Mesenchymal stem cell (in vitro differentiated cells and primary cell): ENCODE data around the gene SMAD6.

ENCODE experiments used
- DNase-seq: peaks from one replicate; pipeline ENCODE4 v3.0.0-alpha.2; 2013
- H2AFZ ChIP-seq: one replicate; pipeline ENCODE4 v1.6.1; 2013; ENCODE audit warnings: low read depth, mild to moderate bottlenecking, control low read depth, inconsistent platforms, low read length, moderate library complexity
- H2AK5ac ChIP-seq: 2 replicates; pipeline ENCODE4 v1.6.1; 2013; ENCODE audit warnings: low read length, moderate library complexity, mild to moderate bottlenecking, inconsistent platforms; ENCODE audit not compliant: severe bottlenecking
- H2BK120ac ChIP-seq: one replicate; pipeline ENCODE4 v1.6.1; 2013; ENCODE audit warnings: low read depth, mild to moderate bottlenecking, inconsistent platforms, low read length, moderate library complexity
- H2BK12ac ChIP-seq, 2 experiments: one replicate each; pipeline ENCODE4 v1.6.1; 2013; ENCODE audit warnings: inconsistent platforms in 2 of 2, low read length in 2 of 2, mild to moderate bottlenecking in 2 of 2, moderate library complexity in 2 of 2, control low read depth in 1 of 2
- H2BK15ac ChIP-seq: one replicate; pipeline ENCODE4 v1.6.1; 2013; ENCODE audit warnings: mild to moderate bottlenecking, low read depth, inconsistent platforms; ENCODE audit not compliant: poor library complexity, severe bottlenecking
- H2BK5ac ChIP-seq: 2 replicates; pipeline ENCODE4 v1.6.1; 2013; ENCODE audit warnings: low read depth, mild to moderate bottlenecking, low read length, control low read depth, inconsistent platforms; ENCODE audit not compliant: poor library complexity, severe bottlenecking
- H3K14ac ChIP-seq, 2 experiments: one replicate each; pipeline ENCODE4 v1.6.1; 2013; ENCODE audit warnings: inconsistent platforms in 2 of 2, low read length in 2 of 2, control low read depth in 1 of 2, mild to moderate bottlenecking in 1 of 2, moderate library complexity in 1 of 2
- H3K18ac ChIP-seq, 2 experiments: one replicate each; pipeline ENCODE4 v1.6.1; 2013; ENCODE audit warnings: inconsistent platforms in 2 of 2, low read length in 2 of 2, control low read depth in 1 of 2, low read depth in 1 of 2, mild to moderate bottlenecking in 1 of 2
- H3K23ac ChIP-seq, 2 experiments: one replicate each; pipeline ENCODE4 v1.6.1; 2013; ENCODE audit warnings: inconsistent platforms in 2 of 2, low read length in 2 of 2, mild to moderate bottlenecking in 2 of 2, moderate library complexity in 2 of 2, control low read depth in 1 of 2
- H3K27ac ChIP-seq: 2 replicates; pipeline ENCODE4 v1.5.1; 2013; ENCODE audit warnings: mild to moderate bottlenecking, moderate library complexity, low read length, control low read depth, inconsistent platforms; ENCODE audit not compliant: poor library complexity, severe bottlenecking
- H3K27me3 ChIP-seq, 2 experiments: 2 replicates each; pipeline versions ENCODE4 v1.6.1 to v1.7.0; 2013; ENCODE audit warnings: low read length in 2 of 2, mild to moderate bottlenecking in 2 of 2, moderate library complexity in 2 of 2, control low read depth in 1 of 2, inconsistent platforms in 1 of 2; ENCODE audit not compliant: control insufficient read depth in 1 of 2, insufficient read depth in 1 of 2
- H3K36me3 ChIP-seq, 2 experiments: 2 replicates each; pipeline versions ENCODE4 v1.6.1 to v1.7.0; 2013; ENCODE audit warnings: low read length in 2 of 2, control low read depth in 1 of 2, inconsistent platforms in 1 of 2, low read depth in 1 of 2, mild to moderate bottlenecking in 1 of 2; ENCODE audit not compliant: insufficient read depth in 2 of 2, control insufficient read depth in 1 of 2
- H3K4ac ChIP-seq, 2 experiments: one replicate each; pipeline ENCODE4 v1.6.1; 2013; ENCODE audit warnings: inconsistent platforms in 2 of 2, low read length in 2 of 2, mild to moderate bottlenecking in 2 of 2, moderate library complexity in 2 of 2, control low read depth in 1 of 2, low read depth in 1 of 2
- H3K4me1 ChIP-seq: 2 replicates; pipeline ENCODE4 v1.6.1; 2013; ENCODE audit warnings: low read depth, low read length, control low read depth; ENCODE audit not compliant: control insufficient read depth, insufficient read depth
- H3K4me2 ChIP-seq: 2 replicates; pipeline ENCODE4 v1.6.1; 2013; ENCODE audit warnings: low read length, mild to moderate bottlenecking, inconsistent platforms; ENCODE audit not compliant: poor library complexity, severe bottlenecking
- H3K4me3 ChIP-seq, 2 experiments: 2 replicates each; pipeline versions ENCODE4 v1.5.1 to v1.7.0; 2013; ENCODE audit warnings: low read length in 2 of 2, mild to moderate bottlenecking in 2 of 2, control low read depth in 1 of 2, low read depth in 1 of 2; ENCODE audit not compliant: insufficient read depth in 1 of 2
- H3K79me1 ChIP-seq: replicated peaks from 2 replicates; pipeline ENCODE4 v1.6.1; 2013; ENCODE audit warnings: mild to moderate bottlenecking, control low read depth, low read length, inconsistent platforms; ENCODE audit not compliant: poor library complexity, severe bottlenecking
- H3K9ac ChIP-seq: 2 replicates; pipeline ENCODE4 v1.7.0; 2013; ENCODE audit warnings: mild to moderate bottlenecking, low read length, moderate library complexity
- H3K9me3 ChIP-seq: 2 replicates; pipeline ENCODE4 v1.7.0; 2013; ENCODE audit warnings: mild to moderate bottlenecking, low read length; ENCODE audit not compliant: control insufficient read depth
- H4K8ac ChIP-seq: one replicate; pipeline ENCODE4 v1.6.1; 2013; ENCODE audit warnings: inconsistent platforms, mild to moderate bottlenecking, low read length, moderate library complexity
- H4K91ac ChIP-seq: one replicate; pipeline ENCODE4 v1.6.1; 2013; ENCODE audit warnings: mild to moderate bottlenecking, low read length, inconsistent platforms
- WGBS: methylation state at CpG from one replicate; pipeline ENCODE4 v1.1.7; 2013; ENCODE audit warnings: mixed read lengths; 5-methylcytosine and 5-hydroxymethylcytosine counted together

The SMAD6 gene

GRCh38 chr15:66726386-66726785, 24.4 kb downstream of the SMAD6 start:
- Histone ChIP-seq H2BK15ac (no peak overlapping the region), H3K36me3 (peaks cover 11 to 64% of the 10 kb centered on the region in 2 experiments), H3K4me1 (peaks cover 18% of the 10 kb centered on the region), H3K4ac (no peak overlapping the region), H3K9ac (no peak overlapping the region), H3K4me2 (no peak overlapping the region), H2AK5ac (no peak overlapping the region), H2BK120ac (no peak overlapping the region), H4K8ac (no peak overlapping the region), H3K9me3 (no peaks in the 10 kb centered on the region), H3K23ac (no peak overlapping the region), H3K14ac (no peak overlapping the region), H2BK12ac (no peak overlapping the region), H3K79me1 (peaks cover 30% of the 10 kb centered on the region), H3K27ac (no peak overlapping the region), H4K91ac (no peak overlapping the region), H3K27me3 (no peaks in the 10 kb centered on the region), H3K18ac (no peak overlapping the region), H2BK5ac (no peak overlapping the region), H2AFZ (no peak overlapping the region), H3K4me3 (no peak overlapping the region)
- DNase-seq = no peak
- 97% methylated on average over 2 of the region's 2 CpGs for WGBS

GRCh38 chr15:66729331-66729951, 27.4 kb downstream of the SMAD6 start:
- peak overlapping the region; percentile 88 for H3K9ac ChIP-seq

GRCh38 chr15:66730168-66731021, 28.4 kb downstream of the SMAD6 start:
- Histone ChIP-seq H3K79me1 (peaks cover 19% of the 10 kb centered on the region), H4K91ac (no peak overlapping the region), H2AFZ (no peak overlapping the region), H2BK120ac (no peak overlapping the region), H3K4ac (no peak overlapping the region), H2BK12ac (no peak overlapping the region), H3K27me3 (no peaks in the 10 kb centered on the region), H2BK5ac (no peak overlapping the region), H3K14ac (no peak overlapping the region), H4K8ac (no peak overlapping the region), H3K4me2 (no peak overlapping the region), H3K4me3 (peak overlapping the region in 1 of 2 experiments; percentile 68), H3K9ac (peak overlapping the region; percentile 88), H2BK15ac (no peak overlapping the region), H3K18ac (peak overlapping the region in 1 of 2 experiments; percentile 12), H3K4me1 (peaks cover 16% of the 10 kb centered on the region), H3K27ac (no peak overlapping the region), H2AK5ac (peak overlapping the region; percentile 33), H3K36me3 (peaks cover 7 to 34% of the 10 kb centered on the region in 2 experiments), H3K23ac (no peak overlapping the region), H3K9me3 (no peaks in the 10 kb centered on the region)
- WGBS = 77% methylated on average over 4 of the region's 4 CpGs
- DNase-seq = peak; percentile 67

More at GRCh38 chr15:66729331-66729951, 27.4 kb downstream of the SMAD6 start:
- Histone ChIP-seq H3K79me1 (peaks cover 25% of the 10 kb centered on the region), H3K36me3 (peaks cover 7 to 40% of the 10 kb centered on the region in 2 experiments), H2BK15ac (peak overlapping the region; percentile 15), H3K27ac (peak overlapping the region; percentile 68), H3K27me3 (no peaks in the 10 kb centered on the region), H2BK5ac (peak overlapping the region; percentile 59), H3K18ac (peak overlapping the region; percentile 61 to 87), H2AK5ac (no peak overlapping the region), H3K4me3 (peak overlapping the region in 1 of 2 experiments; percentile 68), H2AFZ (peak overlapping the region; percentile 39), H3K9me3 (no peaks in the 10 kb centered on the region), H4K8ac (peak overlapping the region; percentile 65), H2BK12ac (no peak overlapping the region), H4K91ac (peak overlapping the region; percentile 4), H3K14ac (peak overlapping the region in 1 of 2 experiments; percentile 9), H3K4ac (peak overlapping the region; percentile 2 to 32), H3K4me1 (peaks cover 18% of the 10 kb centered on the region), H2BK120ac (no peak overlapping the region), H3K23ac (no peak overlapping the region), H3K4me2 (peak overlapping the region; percentile 46)
- DNase-seq = peak; percentile 56
- WGBS = 38% methylated on average over 26 of the region's 26 CpGs

GRCh38 chr15:66733976-66734375, 31.9 kb downstream of the SMAD6 start:
- no peak overlapping the region for H2BK5ac ChIP-seq
- no peak overlapping the region for H3K4me2 ChIP-seq
- H3K23ac ChIP-seq = no peak overlapping the region
- H3K18ac ChIP-seq = no peak overlapping the region
- H2BK120ac ChIP-seq = no peak overlapping the region
- H4K91ac ChIP-seq = peak overlapping the region; percentile 31
- 89% methylated on average over 11 of the region's 11 CpGs for WGBS
- H3K79me1 ChIP-seq = peaks cover 21% of the 10 kb centered on the region
- H2AFZ ChIP-seq = no peak overlapping the region
- H2BK12ac ChIP-seq = no peak overlapping the region
- peaks cover 3 to 26% of the 10 kb centered on the region in 2 experiments for H3K36me3 ChIP-seq
- no peak overlapping the region for H2BK15ac ChIP-seq
- peak overlapping the region; percentile 70 for H3K9ac ChIP-seq
- no peak overlapping the region for H2AK5ac ChIP-seq
- H3K4ac ChIP-seq = no peak overlapping the region
- H3K27ac ChIP-seq = no peak overlapping the region
- peak overlapping the region in 1 of 2 experiments; percentile 42 for H3K4me3 ChIP-seq
- DNase-seq = no peak
- peaks cover 16% of the 10 kb centered on the region for H3K4me1 ChIP-seq
- no peaks in the 10 kb centered on the region for H3K9me3 ChIP-seq
- no peaks in the 10 kb centered on the region for H3K27me3 ChIP-seq
- no peak overlapping the region for H4K8ac ChIP-seq
- H3K14ac ChIP-seq = no peak overlapping the region
